Measurements from ENCODE around the gene SRPRB.

DNA sequence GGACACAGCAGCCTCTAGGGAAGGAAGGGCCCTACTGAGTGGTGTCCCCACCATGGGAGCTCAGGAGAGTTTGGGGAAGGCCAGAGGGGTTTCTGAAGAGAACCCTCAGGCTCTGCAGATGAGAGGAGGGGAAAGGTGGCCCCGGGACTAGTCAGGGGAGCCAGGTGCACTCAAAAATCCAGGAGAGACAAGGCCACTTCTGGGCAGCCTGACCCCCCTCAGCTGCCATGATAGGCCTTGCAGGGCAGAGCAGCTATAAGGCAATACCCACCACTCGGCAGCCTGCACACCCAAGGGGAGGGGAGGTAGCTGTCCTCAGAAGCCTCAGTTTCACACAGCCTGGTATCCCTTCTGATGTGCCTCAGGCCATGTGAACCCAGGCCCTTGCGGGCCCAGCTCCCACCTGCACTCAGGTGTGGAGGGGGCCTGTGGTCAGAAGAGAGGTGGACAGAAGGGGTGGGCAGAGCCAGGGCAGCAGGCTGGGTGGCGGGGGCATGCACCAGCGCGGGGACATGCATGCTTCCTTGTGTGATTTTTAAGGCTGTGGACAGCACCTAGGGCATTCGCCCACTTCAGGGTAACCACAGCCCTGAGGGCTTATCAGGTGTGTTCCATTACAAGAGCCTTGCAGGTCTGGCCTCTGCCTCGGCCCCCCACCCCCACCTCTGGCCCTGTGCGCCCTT lies 34.6 kb downstream of the SRPRB start:
- TF ChIP-seq CTCF (IDR thresholded peaks at IDR 0.05) = no peak
- no peak for TF ChIP-seq EZH2phosphoT487 (IDR thresholded peaks at IDR 0.05)

Measured in neural progenitor cell (in vitro differentiated cells).